Right cardiac atrium (tissue), 5 donors: Measurements from ENCODE around the gene SMG1. TPM values are rescaled to one million over a fixed set of nuclear protein-coding genes. Genes with fewer than 3 reads are reported as not detected.
"Not testable (repeated sequence)": the region's sequence is repeated elsewhere in the genome, so short reads cannot be mapped to it uniquely, and the experiment has no call there.

ENCODE experiments used
- ATAC-seq, 2 donors: fragments of 200-7000 bp; cut with Tn5 transposase; one replicate each; pipeline versions ENCODE4 v1.8.0 to v1.9.1; 2020; ENCODE audit warnings: moderate library complexity in 2 of 2, mild to moderate bottlenecking in 1 of 2
- DNase-seq, 3 donors: peaks; one replicate each; pipeline ENCODE4 v3.0.0-alpha.2; 2020
- H3K27ac ChIP-seq: one replicate; pipeline ENCODE4 v1.5.1; 2013; ENCODE audit warnings: mild to moderate bottlenecking, low read length, control low read depth, moderate library complexity
- H3K27me3 ChIP-seq: one replicate; pipeline ENCODE4 v1.6.1; 2013; ENCODE audit not compliant: control insufficient read depth, insufficient read depth
- H3K4me1 ChIP-seq: one replicate; pipeline ENCODE4 v1.6.1; 2013; ENCODE audit warnings: low read length; ENCODE audit not compliant: control insufficient read depth, insufficient read depth
- H3K4me3 ChIP-seq: one replicate; pipeline ENCODE4 v1.5.1; 2013; ENCODE audit warnings: low read length, control low read depth
- H3K9me3 ChIP-seq: one replicate; pipeline ENCODE4 v1.6.1; 2013; ENCODE audit warnings: low read length; ENCODE audit not compliant: control insufficient read depth
- WGBS: extraction: QIAGEN DNeasy Blood & Tissue Kit; methylation state at CpG from one replicate; pipeline ENCODE4 v1.1.7; 2013; 5-methylcytosine and 5-hydroxymethylcytosine counted together
- intact Hi-C, 4 donors: fragments of 100-400 bp; cut with DNase I; formaldehyde crosslinking; loops; one replicate each; pipeline versions ENCODE4 v1.11.0 to v1.14.0; 2022 to 2023
- polyA plus RNA-seq: library from polyadenylated mRNA; stranded (reverse); fragments of 200-250 nt; gene quantifications from one replicate; pipeline ENCODE4 v1.2.3, GENCODE V29; 2013
- total RNA-seq, 4 donors: library from RNA; stranded (reverse); fragmentation: NEBNext Ultra II Directional; extraction: Animal tissue kit (Norgen Biotek cat#: 25700); gene quantifications; one replicate each; pipeline ENCODE4 v1.2.1, GENCODE V29; 2021
- donor health status: healthy with polysubstance abuse.
- donor health status: DM: no; HTN: yes; CAD: no.
- donor health status: DM: no; HTN: no; CAD: no.
- donor health status: DM: no; HTN: yes; CAD: no; lungs with severe emphysema.
- donor health status: DM: yes; HTN: yes; CAD: no.

Gene SMG1
- total and polyA plus RNA-seq, 5 donors: 11.5 to 57.0 (median 41.3) TPM

DNA sequence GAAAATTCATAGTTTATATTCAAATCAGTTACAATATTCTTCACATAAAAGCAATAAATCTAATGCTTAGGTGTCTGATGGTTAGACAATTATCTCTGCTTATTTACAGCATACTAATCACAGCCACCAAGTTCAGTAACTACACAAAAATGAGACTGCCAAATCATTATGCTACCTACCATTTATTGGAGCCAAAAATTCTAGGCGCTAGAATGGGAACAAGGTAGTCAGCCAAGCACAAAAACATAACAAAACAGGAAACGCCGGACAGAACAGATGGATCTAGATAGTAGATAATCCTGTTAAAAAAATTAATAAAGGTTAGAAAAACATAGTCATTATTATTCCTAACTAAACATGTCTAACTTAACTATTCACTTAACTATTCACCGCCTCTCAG, 128.5 kb downstream of the SMG1 start:
- Histone ChIP-seq H3K9me3 (no peaks in the 10 kb centered on the region), H3K27me3 (no peaks in the 10 kb centered on the region), H3K27ac (no peak overlapping the region), H3K4me3 (no peak overlapping the region), H3K4me1 (peaks cover 3% of the 10 kb centered on the region)
- WGBS: 68% methylated on average over 4 of the region's 4 CpGs
- DNase-seq: no peak
- intact Hi-C loops: no loop called here
- ATAC-seq: no peak

DNA sequence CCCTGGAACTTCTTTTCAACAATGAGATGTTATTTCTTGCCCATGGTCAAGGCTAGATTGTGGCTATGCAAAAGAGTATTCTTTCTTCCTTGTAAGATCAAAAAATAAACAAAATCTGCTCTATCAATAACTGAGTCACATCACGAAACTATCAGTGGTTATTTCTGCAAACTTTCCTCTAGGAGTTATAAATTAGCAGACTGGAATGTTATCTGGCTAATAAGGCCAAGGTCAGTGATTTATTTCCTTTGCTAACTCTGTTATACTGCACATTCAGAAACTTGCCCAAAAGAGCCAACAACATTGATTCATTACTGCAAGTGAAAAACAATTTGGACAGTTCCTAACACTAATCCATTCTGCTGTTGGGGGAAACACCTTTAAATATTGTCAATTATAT, 129.8 kb downstream of the SMG1 start:
- H3K27ac ChIP-seq: no peak overlapping the region
- H3K4me3 ChIP-seq: no peak overlapping the region
- H3K27me3 ChIP-seq: no peaks in the 10 kb centered on the region
- H3K9me3 ChIP-seq: no peaks in the 10 kb centered on the region
- intact Hi-C loops: no loop called here
- DNase-seq (no peak), ATAC-seq (no peak)
- H3K4me1 ChIP-seq: no peaks in the 10 kb centered on the region
- WGBS: 87% methylated on average over 1 of the region's 1 CpG

DNA sequence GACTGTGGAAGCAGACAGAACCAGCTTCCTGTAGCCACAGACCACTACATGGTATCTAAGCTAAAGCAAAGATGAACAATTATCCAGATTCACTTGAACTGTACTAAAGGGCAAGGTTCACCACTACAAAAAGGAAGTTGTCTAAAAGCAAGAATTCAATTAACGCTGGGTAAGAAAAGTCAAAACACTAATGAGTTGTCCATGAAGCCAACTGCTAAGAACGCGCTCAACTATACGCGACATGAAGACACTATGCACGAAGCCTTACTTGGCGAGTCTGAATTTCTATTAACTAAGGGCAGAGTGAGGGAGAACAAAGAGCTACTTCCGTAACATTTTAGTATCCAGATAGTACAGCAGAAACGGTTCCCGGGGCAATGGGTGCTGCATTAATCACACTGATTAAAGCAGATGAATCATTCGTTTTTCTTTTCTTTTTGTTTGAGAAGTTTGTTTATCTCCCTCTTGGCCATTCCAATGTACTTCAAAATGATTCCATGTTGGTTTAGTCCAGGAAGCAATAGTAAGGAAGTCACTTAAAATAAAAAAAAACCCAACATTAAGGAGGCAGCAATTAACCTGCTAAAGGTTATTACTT, 133.3 kb downstream of the SMG1 start:
- Histone ChIP-seq H3K4me1 (no peaks in the 10 kb centered on the region), H3K27me3 (no peaks in the 10 kb centered on the region), H3K4me3 (no peak overlapping the region), H3K27ac (no peak overlapping the region), H3K9me3 (no peaks in the 10 kb centered on the region)
- intact Hi-C loops: no loop called here
- WGBS: 91% methylated on average over 11 of the region's 11 CpGs
- ATAC-seq: no peak
- DNase-seq: no peak

DNA sequence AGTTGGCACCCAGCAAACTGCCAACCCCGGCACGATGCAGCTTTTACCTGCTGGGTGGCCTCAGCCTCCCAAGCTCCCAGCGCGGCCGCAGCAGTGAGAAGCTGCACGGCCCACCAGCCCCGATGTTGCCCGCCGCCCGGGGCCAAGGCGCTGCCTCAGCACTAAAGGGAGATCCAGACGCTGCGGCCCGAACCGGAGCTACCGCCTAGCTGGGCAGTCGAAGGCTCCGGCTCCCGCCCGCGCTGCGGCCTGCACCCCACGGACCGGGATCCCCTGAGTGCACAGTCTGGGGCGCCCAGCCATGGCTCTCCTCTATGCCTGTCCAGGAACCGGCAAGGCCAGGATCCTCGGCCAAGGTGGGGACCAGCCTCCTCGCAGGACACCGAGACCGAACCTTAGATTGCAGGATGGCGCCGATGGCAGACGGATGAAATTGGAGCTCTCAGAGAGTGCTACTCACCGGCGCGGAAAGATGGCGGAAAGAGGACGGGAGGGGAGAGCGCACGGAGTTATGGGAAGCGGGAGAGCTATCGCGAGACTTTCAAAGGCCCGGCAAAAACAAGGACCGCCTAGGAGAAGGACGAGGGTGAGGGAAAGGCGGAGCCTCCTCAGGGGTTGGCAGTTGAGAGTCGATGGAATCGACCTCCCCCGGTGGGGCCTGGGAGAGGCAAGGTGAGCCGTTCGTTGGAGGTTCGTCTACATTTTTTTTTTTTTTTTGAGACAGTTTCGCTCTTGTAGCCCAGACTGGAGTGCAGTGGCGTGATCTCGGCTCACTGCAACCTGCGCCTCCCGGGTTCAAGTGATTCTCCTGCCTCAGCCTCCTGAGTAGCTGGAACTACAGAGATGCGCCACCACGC, 136.1 kb downstream of the SMG1 start, which contains the start of gene RPS15A:
Gene RPS15A, minus strand, starts transcription at position 485 of the 857 bp plus-strand sequence. CDS start 1,221 bp downstream, outside the sequence.
- DNase-seq: peak; percentile 94 to 97 (median 95)
- H3K4me3 ChIP-seq: peak within 1 kb of the TSS; percentile 62
- H3K27me3 ChIP-seq: no peaks in the 10 kb centered on the region
- intact Hi-C loops: no loop called here
- WGBS: 3% methylated on average over 60 of the region's 60 CpGs
- no peaks in the 10 kb centered on the region for H3K4me1 ChIP-seq
- peak within 1 kb of the TSS; percentile 63 for H3K27ac ChIP-seq
- H3K9me3 ChIP-seq: no peaks in the 10 kb centered on the region
- peak; percentile 99 for ATAC-seq

DNA sequence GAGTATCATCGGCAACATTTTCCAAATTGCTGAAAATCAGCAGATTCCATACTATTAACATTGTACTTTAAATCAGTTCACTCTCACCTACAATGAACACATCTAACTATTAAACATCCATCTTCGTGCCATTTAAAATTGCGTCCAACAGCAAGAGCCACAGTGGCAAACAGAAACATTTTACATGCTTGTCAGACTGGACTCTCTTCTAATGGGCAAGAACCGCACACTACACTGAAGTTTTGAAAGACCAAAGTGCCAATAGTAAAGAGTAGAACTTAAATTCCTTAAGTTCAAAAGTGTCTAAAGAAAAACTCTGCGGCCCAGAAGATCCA, 136.7 kb downstream of the SMG1 start:
- H3K4me1 ChIP-seq: no peaks in the 10 kb centered on the region
- WGBS: under 1% methylated on average over 5 of the region's 5 CpGs
- no peaks in the 10 kb centered on the region for H3K9me3 ChIP-seq
- H3K27ac ChIP-seq: peak overlapping the region; percentile 63
- H3K27me3 ChIP-seq: no peaks in the 10 kb centered on the region
- ATAC-seq: no peak
- intact Hi-C loops: no loop called here
- DNase-seq: no peak
- H3K4me3 ChIP-seq: peak overlapping the region; percentile 62

DNA sequence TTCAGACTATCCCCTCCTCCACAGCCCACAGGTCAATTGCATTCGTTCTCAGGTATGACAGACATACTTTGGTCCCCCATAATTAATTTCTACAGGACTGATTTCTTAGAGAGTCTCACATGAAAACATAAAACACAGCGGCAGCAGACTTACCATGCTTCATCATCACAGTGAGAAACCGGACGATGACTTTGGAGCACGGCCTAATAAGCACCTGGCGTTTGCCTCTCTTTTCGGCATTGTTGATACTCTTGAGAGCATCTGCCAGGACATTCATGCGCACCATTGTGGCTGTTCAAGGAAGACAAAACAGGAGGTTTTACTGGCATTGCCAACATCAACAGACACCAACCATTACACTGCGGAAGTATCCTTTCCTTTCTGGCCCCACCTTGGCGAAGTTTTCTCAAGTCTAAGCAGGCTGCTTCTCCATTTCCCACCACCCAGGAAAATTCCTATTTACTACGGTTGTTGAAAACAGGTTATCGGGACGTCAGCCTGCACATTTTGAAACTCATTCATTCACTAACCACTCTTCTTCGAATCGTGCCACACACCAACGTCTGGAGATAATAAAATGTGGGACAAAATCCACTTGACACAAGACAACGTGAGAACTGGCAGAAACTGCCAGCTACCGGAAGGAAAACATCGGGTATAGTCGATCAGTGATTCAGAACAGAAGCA, 137.2 kb downstream of the SMG1 start:
- WGBS: 10% methylated on average over 20 of the region's 20 CpGs
- DNase-seq (no peak), ATAC-seq (peak in 1 of 2 donors; percentile 41)
- intact Hi-C loops: no loop called here
- Histone ChIP-seq H3K27ac (peak overlapping the region; percentile 63), H3K9me3 (no peaks in the 10 kb centered on the region), H3K4me1 (no peaks in the 10 kb centered on the region), H3K4me3 (peak overlapping the region; percentile 62), H3K27me3 (no peaks in the 10 kb centered on the region)

DNA sequence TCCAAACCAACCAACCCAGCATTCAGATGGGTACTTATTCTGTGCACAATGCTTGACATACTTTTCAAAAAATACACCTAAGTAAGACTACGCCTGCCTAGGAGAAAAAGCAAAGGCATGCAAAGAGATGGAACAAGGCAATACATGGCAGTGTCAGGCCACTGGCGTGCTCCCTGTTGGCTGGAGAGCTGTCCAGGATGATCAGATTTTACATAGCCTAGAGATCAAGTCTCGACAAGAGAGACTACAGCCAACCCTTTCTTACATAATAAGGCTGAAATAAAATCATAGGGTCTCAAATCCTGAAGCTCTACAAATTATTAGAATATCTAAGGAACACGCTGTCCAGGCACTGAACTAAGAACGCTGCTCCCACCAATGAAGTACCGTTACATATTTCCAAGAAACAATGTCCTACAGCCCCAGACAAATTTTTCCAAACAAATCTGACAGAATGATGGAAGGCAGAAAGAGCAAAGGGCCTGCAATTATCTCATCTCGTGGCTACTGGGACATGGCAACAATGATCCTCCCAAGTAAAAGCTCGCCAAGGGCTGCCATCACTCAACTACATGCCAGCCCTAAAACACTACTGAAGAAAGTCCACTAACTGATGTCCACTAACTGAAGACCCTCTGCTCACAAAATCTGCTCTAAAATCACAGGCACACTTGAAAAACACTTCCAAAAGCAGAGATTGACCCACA, 141.1 kb downstream of the SMG1 start:
- Histone ChIP-seq H3K27me3 (no peaks in the 10 kb centered on the region), H3K4me3 (no peak overlapping the region), H3K4me1 (no peaks in the 10 kb centered on the region), H3K9me3 (no peaks in the 10 kb centered on the region), H3K27ac (no peak overlapping the region)
- DNase-seq: no peak
- no peak for ATAC-seq
- 61% methylated on average over 8 of the region's 8 CpGs for WGBS
- intact Hi-C loops: no loop called here

DNA sequence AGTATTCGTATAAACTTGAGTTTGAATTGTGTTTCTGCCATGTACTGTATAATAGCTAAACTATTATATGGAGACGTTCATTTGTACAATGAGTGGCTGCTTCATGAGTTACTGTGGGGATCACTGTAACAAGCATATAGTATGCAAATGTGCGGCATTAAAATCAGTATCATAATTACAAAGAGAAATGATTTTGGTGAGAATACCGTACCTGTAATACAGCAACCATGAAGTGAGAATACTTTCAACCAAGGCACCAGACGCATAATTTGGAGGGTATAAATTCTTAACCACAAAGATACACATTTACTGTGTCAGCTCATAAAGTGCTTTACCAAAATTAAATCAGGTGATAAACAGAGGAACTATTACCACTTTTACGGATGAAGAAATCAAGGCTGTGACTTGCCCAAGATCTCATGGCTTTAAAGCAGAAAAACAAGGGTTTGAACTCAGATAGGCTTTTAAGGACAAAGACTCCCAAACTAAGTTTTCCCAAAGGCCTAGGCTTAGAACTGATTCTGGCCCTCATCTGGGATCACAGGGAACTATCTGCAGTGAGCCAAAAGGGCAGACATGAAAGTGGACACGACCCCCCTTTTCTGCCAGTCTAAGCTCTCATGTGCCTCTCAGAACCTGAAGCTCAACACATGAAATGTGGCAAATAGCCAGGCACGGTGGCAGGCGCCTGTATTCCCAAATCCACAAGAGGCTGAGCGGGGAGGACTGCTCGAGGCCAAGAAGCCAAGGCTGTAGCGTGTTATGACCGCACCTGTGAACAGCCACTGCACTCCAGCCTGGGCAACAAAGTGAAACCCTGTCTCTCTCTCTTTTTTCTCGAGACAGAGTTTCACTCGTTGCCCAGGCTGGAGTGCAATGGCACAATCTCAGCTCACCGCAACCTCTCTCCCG, 142.5 kb downstream of the SMG1 start:
- 82% methylated on average over 17 of the region's 17 CpGs for WGBS
- ATAC-seq (no peak), DNase-seq (peak in 1 of 3 donors; percentile 50)
- no peak overlapping the region for H3K4me3 ChIP-seq
- H3K27me3 ChIP-seq: no peaks in the 10 kb centered on the region
- H3K9me3 ChIP-seq: no peaks in the 10 kb centered on the region
- intact Hi-C loops: no loop called here
- no peak overlapping the region for H3K27ac ChIP-seq
- H3K4me1 ChIP-seq: no peaks in the 10 kb centered on the region

DNA sequence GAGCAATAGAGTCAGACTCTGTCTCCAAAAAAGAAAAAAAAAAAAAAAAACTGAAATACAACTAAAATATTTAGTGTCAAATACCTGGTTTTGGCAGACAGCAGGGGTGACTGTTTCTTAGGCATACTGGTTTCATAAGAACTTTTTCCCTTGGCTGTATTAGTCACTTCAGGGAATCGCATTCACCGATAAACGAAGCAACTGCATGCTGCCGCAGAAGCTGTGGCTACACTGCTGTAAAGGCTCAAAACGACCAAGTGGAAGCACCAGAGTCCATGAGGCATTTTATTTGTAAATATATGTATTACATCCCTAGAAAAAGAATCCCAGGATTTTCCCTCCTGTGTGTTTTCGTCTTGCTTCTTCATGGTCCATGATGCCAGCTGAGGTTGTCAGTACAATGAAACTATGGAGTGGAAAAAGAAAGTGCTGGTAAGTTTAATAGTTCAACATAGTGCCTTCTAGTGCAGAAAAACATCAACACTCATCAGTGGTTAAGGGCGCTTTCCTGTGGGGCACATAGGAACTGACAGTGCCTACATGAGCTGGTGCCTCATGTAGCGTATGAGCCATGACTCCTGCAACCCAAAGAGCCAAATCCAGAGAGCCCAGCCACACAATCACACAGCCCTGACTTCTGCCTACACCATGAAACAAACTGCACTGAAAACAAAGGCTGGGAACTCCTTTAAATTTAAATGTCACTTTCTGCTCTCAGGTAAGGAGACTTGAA, 143.3 kb downstream of the SMG1 start:
- intact Hi-C loops: no loop called here
- no peak overlapping the region for H3K27ac ChIP-seq
- ATAC-seq (no peak), DNase-seq (no peak)
- no peaks in the 10 kb centered on the region for H3K27me3 ChIP-seq
- H3K9me3 ChIP-seq: no peaks in the 10 kb centered on the region
- no peaks in the 10 kb centered on the region for H3K4me1 ChIP-seq
- H3K4me3 ChIP-seq: no peak overlapping the region
- 91% methylated on average over 8 of the region's 8 CpGs for WGBS

DNA sequence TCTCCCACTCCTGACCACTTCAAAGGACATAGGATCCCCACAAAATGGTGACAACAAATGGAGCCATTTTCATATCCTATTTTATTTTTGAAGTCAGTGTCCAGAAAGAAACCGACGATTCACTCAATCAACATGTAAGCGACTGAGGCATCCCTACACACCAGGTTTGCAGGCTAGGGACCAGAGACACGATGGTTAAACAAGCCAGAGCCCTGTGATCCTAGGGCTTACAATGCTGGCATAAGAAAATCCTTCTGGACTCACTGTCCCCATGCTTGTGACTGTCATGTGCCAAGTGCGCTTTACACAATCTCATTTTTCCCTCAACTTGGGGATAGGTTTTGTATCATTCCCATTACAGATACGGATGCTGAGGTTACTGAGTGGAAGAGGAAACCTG, 145.0 kb downstream of the SMG1 start:
- H3K27me3 ChIP-seq, intact Hi-C loops, H3K27ac ChIP-seq, ATAC-seq, H3K9me3 ChIP-seq, H3K4me3 ChIP-seq, DNase-seq, H3K4me1 ChIP-seq: not testable (repeated sequence)
- 70% methylated on average over 6 of the region's 6 CpGs for WGBS
